GM23338 (cell line): Measurements from ENCODE around the gene C20orf141.

Source experiments
- EZH2 ChIP-seq: fragments of 200-600 bp; sonication (generic); IDR thresholded peaks from one replicate; pipeline ENCODE4 v1.8.0; 2017; ENCODE audit warnings: antibody characterized with exemption, mild to moderate bottlenecking, low read depth; ENCODE audit not compliant: unreplicated experiment
- EZH2phosphoT487 ChIP-seq: fragments of 200-600 bp; sonication (generic); IDR thresholded peaks from one replicate; pipeline ENCODE4 v1.8.1; 2018; ENCODE audit warnings: antibody characterized with exemption; ENCODE audit not compliant: unreplicated experiment
- ZNF462 ChIP-seq: fragments of 250-450 bp; sonication (Bioruptor Pico); IDR thresholded peaks from 2 replicates; pipeline ENCODE4 v1.5.0; 2020; ENCODE audit warnings: mild to moderate bottlenecking, moderate library complexity

- TF ChIP-seq EZH2 (peak; percentile 69), ZNF462 (CRISPR knock-in tag) (no peak), EZH2phosphoT487 (no peak)
Observed at GRCh38 chr20:2800521-2801285, 14.1 kb upstream of the C20orf141 start, which contains the start of gene CPXM1.
